Activated naive CD4-positive, alpha-beta T cell treated with anti-CD3 and anti-CD28 coated beads, Interleukin-2, amount 10 ng/mL, durations not matched to agents 7 days and 5 days (primary cell): ENCODE results near the gene BAZ2B.
"Not testable (repeated sequence)": the region's sequence is repeated elsewhere in the genome, so short reads cannot be mapped to it uniquely, and the experiment has no call there.

Experiments used
- CTCF ChIA-PET: fragments of 350-600 bp; sonication (Branson Sonifier 250); formaldehyde crosslinking; loops from one replicate; lab custom pipeline; 2021; ENCODE audit warnings: antibody characterized with exemption; lab: Charles Lee
- DNase-seq: peaks from one replicate; pipeline ENCODE4 v3.0.0-alpha.2; 2020
- H3K27ac Mint-ChIP-seq: one replicate; pipeline ENCODE4 v1.8.0; 2021; ENCODE audit warnings: mild to moderate bottlenecking, moderate library complexity, mixed read lengths
- H3K27me3 Mint-ChIP-seq: one replicate; pipeline ENCODE4 v1.8.0; 2021; ENCODE audit warnings: mild to moderate bottlenecking, mixed read lengths
- H3K36me3 Mint-ChIP-seq: one replicate; pipeline ENCODE4 v1.8.0; 2021; ENCODE audit warnings: mixed read lengths
- H3K4me1 Mint-ChIP-seq: one replicate; pipeline ENCODE4 v1.8.0; 2021; ENCODE audit warnings: mixed read lengths
- H3K4me3 Mint-ChIP-seq: one replicate; pipeline ENCODE4 v1.8.0; 2021; ENCODE audit warnings: mild to moderate bottlenecking, moderate library complexity, mixed read lengths
- H3K9me3 Mint-ChIP-seq: one replicate; pipeline ENCODE4 v1.8.0; 2021; ENCODE audit warnings: mixed read lengths

The BAZ2B gene

GRCh38 chr2:159396799-159397198 is 219.5 kb downstream of the BAZ2B start:
- Mint-ChIP-seq H3K9me3 (no peaks in the 10 kb centered on the region), H3K4me1 (no peaks in the 10 kb centered on the region)
- CTCF ChIA-PET = no interaction called here

GRCh38 chr2:159382447-159383028 is 233.8 kb downstream of the BAZ2B start:
- no peak overlapping the region for H3K27ac Mint-ChIP-seq
- no peaks in the 10 kb centered on the region for H3K9me3 Mint-ChIP-seq
- CTCF ChIA-PET = no interaction called here
- H3K4me1 Mint-ChIP-seq = no peaks in the 10 kb centered on the region
- H3K27me3 Mint-ChIP-seq = no peaks in the 10 kb centered on the region
- peaks cover 2% of the 10 kb centered on the region for H3K36me3 Mint-ChIP-seq
- DNase-seq = no peak
- H3K4me3 Mint-ChIP-seq = no peak overlapping the region

More at GRCh38 chr2:159396799-159397198, 219.5 kb downstream of the BAZ2B start:
- DNase-seq = no peak
- Mint-ChIP-seq H3K27me3 (no peaks in the 10 kb centered on the region), H3K36me3 (no peaks in the 10 kb centered on the region), H3K4me3 (no peak overlapping the region), H3K27ac (no peak overlapping the region)

- Mint-ChIP-seq H3K36me3 (peaks cover 2% of the 10 kb centered on the region), H3K4me3 (no peak overlapping the region), H3K4me1 (no peaks in the 10 kb centered on the region), H3K27ac (no peak overlapping the region), H3K27me3 (no peaks in the 10 kb centered on the region), H3K9me3 (no peaks in the 10 kb centered on the region)
- CTCF ChIA-PET = no interaction called here
- DNase-seq = no peak
Measured at GRCh38 chr2:159381574-159381973, 234.8 kb downstream of the BAZ2B start.

GRCh38 chr2:159380685-159381239 is 235.6 kb downstream of the BAZ2B start:
- DNase-seq = no peak
- Mint-ChIP-seq H3K36me3 (peaks cover 2% of the 10 kb centered on the region), H3K4me3 (no peak overlapping the region), H3K27ac (no peak overlapping the region), H3K9me3 (no peaks in the 10 kb centered on the region), H3K4me1 (no peaks in the 10 kb centered on the region), H3K27me3 (no peaks in the 10 kb centered on the region)
- CTCF ChIA-PET = no interaction called here

- DNase-seq = no peak
- Mint-ChIP-seq H3K4me3 (no peak overlapping the region), H3K4me1 (no peaks in the 10 kb centered on the region), H3K36me3 (peaks cover 2% of the 10 kb centered on the region), H3K9me3 (no peaks in the 10 kb centered on the region), H3K27ac (no peak overlapping the region), H3K27me3 (no peaks in the 10 kb centered on the region)
- CTCF ChIA-PET = interaction anchor here (0.9 kb wide), 1 partner anchor 26 kb away, joined by 3 read pairs; no protein-coding TSS in a partner anchor
Measured at GRCh38 chr2:159379181-159379580, 237.2 kb downstream of the BAZ2B start.

- no peak overlapping the region for H3K27ac Mint-ChIP-seq
- no peaks in the 10 kb centered on the region for H3K27me3 Mint-ChIP-seq
- no peak for DNase-seq
- H3K9me3 Mint-ChIP-seq = no peaks in the 10 kb centered on the region
- H3K4me1 Mint-ChIP-seq = no peaks in the 10 kb centered on the region
- H3K4me3 Mint-ChIP-seq = no peak overlapping the region
- CTCF ChIA-PET = no interaction called here
- no peaks in the 10 kb centered on the region for H3K36me3 Mint-ChIP-seq
Measured at GRCh38 chr2:159375241-159375640, 241.1 kb downstream of the BAZ2B start.

DNA sequence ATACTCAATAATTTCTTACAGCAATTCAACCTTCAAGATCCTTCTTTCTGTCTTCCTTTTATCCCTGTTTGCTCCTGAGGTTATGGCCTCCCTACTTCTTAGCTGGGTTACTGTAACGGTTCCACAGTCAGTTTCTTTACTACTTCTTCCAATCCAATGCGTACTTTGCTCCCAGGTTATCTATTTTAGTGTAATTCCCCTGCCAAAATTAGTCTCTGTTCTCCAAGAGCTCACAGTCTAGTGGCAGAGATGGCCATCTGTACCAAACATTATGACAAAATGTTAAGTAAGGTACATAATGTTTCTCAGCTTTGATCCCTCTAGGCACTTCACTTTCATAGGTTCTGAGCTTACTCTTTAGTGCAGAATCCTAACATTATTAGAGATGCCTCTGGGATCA is 244.8 kb downstream of the BAZ2B start:
- no peak overlapping the region for H3K4me3 Mint-ChIP-seq
- DNase-seq = no peak
- no peak overlapping the region for H3K27ac Mint-ChIP-seq
- no peaks in the 10 kb centered on the region for H3K36me3 Mint-ChIP-seq
- CTCF ChIA-PET = no interaction called here
- no peaks in the 10 kb centered on the region for H3K9me3 Mint-ChIP-seq
- no peaks in the 10 kb centered on the region for H3K4me1 Mint-ChIP-seq
- H3K27me3 Mint-ChIP-seq = no peaks in the 10 kb centered on the region

DNA sequence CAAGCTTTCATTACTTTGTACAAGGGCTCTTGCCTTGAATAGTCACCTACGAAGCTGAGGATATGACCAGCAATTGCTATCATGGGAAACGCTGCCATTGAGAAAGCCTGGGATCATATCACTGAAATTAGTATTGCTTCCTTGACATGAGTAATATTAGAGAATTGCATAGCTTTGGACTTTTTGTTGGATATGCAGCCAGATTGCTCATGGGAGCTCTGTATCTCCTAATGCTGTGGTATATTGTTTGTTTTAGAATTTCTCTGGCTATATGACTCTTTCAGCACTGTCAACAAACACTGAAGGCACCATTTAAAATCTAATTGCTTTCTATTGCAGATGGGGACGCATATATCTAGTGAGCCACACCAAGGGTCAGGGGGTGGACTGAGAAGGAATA is 249.8 kb downstream of the BAZ2B start:
- CTCF ChIA-PET = interaction anchor here (0.6 kb wide), 1 partner anchor 76 kb away, joined by 3 read pairs; no protein-coding TSS in a partner anchor
- Mint-ChIP-seq H3K4me1 (no peaks in the 10 kb centered on the region), H3K27me3 (no peaks in the 10 kb centered on the region), H3K4me3 (no peak overlapping the region), H3K27ac (no peak overlapping the region), H3K36me3 (no peaks in the 10 kb centered on the region), H3K9me3 (no peaks in the 10 kb centered on the region)
- DNase-seq = no peak

DNA sequence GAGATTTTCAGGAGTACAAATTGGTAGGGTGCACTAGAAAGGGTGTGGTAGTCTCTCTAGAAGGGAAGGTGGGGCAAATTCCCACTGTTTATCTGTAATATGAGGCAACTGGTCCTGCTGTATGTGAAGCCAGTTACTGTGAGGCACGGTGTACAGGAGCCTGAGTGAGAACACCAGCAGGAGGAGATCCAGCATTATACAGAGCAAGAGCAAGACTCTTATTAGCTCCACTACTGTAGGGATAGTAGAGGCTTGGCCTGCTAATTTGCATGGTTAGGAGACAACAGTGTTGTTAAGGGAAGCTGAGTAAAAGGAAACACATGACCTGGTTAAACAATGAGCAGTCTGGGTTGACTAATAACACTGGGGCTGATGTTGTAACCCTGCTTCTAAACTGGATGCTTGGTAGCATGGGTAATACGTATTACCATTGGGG is 253.5 kb downstream of the BAZ2B start:
- no peaks in the 10 kb centered on the region for H3K27me3 Mint-ChIP-seq
- no peaks in the 10 kb centered on the region for H3K36me3 Mint-ChIP-seq
- no peak for DNase-seq
- CTCF ChIA-PET = no interaction called here
- no peaks in the 10 kb centered on the region for H3K4me1 Mint-ChIP-seq
- H3K27ac Mint-ChIP-seq = no peak overlapping the region
- H3K4me3 Mint-ChIP-seq = no peak overlapping the region
- no peaks in the 10 kb centered on the region for H3K9me3 Mint-ChIP-seq

DNA sequence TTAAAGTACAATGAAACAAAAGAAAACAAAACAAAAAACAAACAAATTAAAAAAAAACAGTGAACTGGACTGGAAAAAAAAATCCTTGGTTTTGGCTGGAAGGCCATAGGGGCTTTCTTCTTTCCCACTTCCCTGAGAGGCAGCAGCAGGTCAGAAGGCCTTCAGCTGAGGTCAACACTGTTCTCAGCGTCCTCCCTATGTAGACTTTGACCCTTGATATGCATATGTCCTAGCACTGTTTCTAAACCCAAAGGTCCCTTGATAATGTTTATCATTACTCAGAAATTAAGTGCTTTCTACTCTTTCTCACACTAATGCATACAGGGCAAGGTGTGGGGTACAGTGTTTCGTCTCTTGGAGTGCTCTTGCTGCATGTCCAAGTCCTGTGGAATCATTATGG is 254.3 kb downstream of the BAZ2B start:
- H3K36me3 Mint-ChIP-seq = no peaks in the 10 kb centered on the region
- no peaks in the 10 kb centered on the region for H3K27me3 Mint-ChIP-seq
- DNase-seq = no peak
- no peak overlapping the region for H3K27ac Mint-ChIP-seq
- no peaks in the 10 kb centered on the region for H3K9me3 Mint-ChIP-seq
- H3K4me3 Mint-ChIP-seq = no peak overlapping the region
- H3K4me1 Mint-ChIP-seq = no peaks in the 10 kb centered on the region
- CTCF ChIA-PET = no interaction called here

DNA sequence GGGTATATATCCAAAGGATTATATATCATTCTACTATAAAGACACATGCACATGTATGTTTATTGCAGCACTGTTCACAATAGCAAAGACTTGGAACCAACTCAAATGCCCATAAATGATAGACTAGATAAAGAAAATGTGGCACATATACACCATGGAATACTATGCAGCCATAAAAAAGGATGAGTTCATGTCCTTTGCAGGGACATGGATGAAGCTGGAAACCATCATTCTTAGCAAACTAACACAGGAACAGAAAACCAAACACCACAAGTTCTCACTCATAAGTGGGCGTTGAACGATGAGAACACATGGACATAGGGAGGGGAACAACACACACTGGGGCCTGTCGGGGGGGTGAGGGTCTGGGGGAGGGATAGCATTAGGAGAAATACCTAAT is 254.7 kb downstream of the BAZ2B start:
- DNase-seq, H3K9me3 Mint-ChIP-seq, H3K4me3 Mint-ChIP-seq, CTCF ChIA-PET, H3K27ac Mint-ChIP-seq, H3K27me3 Mint-ChIP-seq, H3K4me1 Mint-ChIP-seq, H3K36me3 Mint-ChIP-seq: not testable (repeated sequence)

DNA sequence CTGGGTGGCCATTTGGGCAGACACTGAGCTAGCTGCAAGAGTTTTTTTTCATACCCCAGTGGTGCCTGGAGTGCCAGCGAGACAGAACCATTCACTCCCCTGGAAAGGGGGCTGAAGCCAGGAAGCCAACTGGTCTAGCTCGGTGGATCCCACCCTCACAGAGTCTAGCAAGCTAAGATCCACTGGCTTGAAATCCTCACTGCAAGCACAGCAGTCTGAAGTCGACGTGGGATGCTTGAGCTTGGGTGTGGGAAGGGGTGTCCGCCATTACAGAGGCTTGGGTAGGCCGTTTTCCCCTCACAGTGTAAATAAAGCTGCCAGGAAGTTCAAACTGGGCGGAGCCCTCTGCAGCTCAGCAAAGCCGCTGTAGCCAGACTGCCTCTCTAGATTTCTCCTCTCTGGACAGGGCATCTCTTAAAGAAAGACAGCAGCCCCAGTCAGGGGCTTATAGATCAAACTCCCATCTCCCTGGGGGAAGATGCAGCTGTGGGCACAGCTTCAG is 260.2 kb downstream of the BAZ2B start:
- Mint-ChIP-seq H3K9me3 (no peaks in the 10 kb centered on the region), H3K4me3 (no peak overlapping the region), H3K27ac (no peak overlapping the region), H3K4me1 (no peaks in the 10 kb centered on the region), H3K36me3 (no peaks in the 10 kb centered on the region), H3K27me3 (no peaks in the 10 kb centered on the region)
- CTCF ChIA-PET = no interaction called here
- DNase-seq = no peak

GRCh38 chr2:159351977-159352376 is 264.4 kb downstream of the BAZ2B start:
- Mint-ChIP-seq H3K27me3 (no peaks in the 10 kb centered on the region), H3K36me3 (no peaks in the 10 kb centered on the region), H3K27ac (no peak overlapping the region), H3K4me3 (no peak overlapping the region), H3K4me1 (no peaks in the 10 kb centered on the region), H3K9me3 (no peaks in the 10 kb centered on the region)
- CTCF ChIA-PET = interaction anchor here (1.0 kb wide), 1 partner anchor 606 kb away, joined by 3 read pairs; no protein-coding TSS in a partner anchor
- no peak for DNase-seq

DNA sequence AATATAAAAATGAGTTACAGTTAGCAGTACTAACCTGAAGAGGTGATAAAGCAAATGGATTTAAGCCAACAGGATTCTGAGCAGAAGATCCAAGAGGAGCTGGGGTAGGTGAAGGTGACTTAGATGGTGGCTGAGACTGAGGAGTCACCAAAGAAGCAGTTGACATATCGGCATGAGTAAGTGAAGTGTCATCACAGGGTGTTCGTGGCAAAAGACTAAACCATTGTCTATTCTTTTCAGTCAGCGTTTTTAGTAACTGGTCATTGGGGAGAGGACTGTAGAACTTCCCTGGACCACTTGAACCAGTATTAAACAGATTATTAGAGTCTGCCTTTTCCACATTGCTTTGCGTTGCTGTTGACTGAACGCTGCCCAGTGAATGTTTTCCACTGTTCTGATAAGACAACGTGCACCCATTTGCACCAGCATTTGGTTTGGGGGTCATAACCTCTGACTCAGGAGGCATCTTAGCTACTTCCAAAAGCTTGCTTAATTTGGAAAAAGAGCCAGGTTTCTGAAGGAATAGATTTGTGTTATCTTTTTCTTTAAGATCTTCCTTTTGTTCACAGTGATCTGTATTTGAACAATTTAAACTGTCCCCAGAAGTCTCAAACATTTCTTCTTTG is 266.6 kb downstream of the BAZ2B start:
- H3K4me3 Mint-ChIP-seq = no peak overlapping the region
- no peak overlapping the region for H3K27ac Mint-ChIP-seq
- H3K4me1 Mint-ChIP-seq = no peaks in the 10 kb centered on the region
- no peak for DNase-seq
- no peaks in the 10 kb centered on the region for H3K9me3 Mint-ChIP-seq
- no peaks in the 10 kb centered on the region for H3K36me3 Mint-ChIP-seq
- CTCF ChIA-PET = no interaction called here
- no peaks in the 10 kb centered on the region for H3K27me3 Mint-ChIP-seq
